A673 (cell line): Measurements from ENCODE around the gene PTX4.

ENCODE experiments used
- EZH2 ChIP-seq: fragments of 200-600 bp; sonication (generic); IDR thresholded peaks from 2 replicates; pipeline ENCODE4 v1.6.1; 2017; ENCODE audit warnings: borderline replicate concordance, low read depth, mild to moderate bottlenecking, mixed read lengths, antibody characterized with exemption, low read length; ENCODE audit not compliant: poor library complexity, severe bottlenecking
- TF ChIP-seq, protein P1 (sequence below): fragments of 300-800, 200-600 bp; sonication (generic); conservative IDR thresholded peaks from 2 replicates; pipeline ENCODE4 v1.5.1; 2017; ENCODE audit warnings: low read depth, mild to moderate bottlenecking, antibody characterized with exemption, low read length, moderate library complexity, mixed read lengths

DNA sequence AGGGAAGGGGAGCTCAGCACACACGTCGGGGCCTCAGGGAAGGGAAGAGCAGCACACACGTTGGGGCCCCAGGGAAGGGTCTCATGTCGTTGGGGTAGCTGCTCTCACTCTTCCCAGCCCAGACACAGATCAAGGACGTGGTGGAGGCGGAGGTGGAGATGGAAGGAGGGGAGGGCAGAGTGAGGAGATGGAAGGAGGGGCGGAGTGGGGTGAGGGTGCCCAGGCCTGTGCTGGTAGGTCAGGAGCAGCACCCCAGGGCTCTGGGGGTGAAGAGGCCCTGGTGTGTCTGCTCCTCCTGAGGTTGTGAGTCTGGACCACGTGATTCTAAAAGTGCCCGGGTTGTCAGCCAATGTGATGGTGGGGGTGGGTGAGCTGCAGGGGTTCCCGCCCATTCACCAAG lies 28.8 kb downstream of the PTX4 start:
- TF ChIP-seq, protein P1, sequence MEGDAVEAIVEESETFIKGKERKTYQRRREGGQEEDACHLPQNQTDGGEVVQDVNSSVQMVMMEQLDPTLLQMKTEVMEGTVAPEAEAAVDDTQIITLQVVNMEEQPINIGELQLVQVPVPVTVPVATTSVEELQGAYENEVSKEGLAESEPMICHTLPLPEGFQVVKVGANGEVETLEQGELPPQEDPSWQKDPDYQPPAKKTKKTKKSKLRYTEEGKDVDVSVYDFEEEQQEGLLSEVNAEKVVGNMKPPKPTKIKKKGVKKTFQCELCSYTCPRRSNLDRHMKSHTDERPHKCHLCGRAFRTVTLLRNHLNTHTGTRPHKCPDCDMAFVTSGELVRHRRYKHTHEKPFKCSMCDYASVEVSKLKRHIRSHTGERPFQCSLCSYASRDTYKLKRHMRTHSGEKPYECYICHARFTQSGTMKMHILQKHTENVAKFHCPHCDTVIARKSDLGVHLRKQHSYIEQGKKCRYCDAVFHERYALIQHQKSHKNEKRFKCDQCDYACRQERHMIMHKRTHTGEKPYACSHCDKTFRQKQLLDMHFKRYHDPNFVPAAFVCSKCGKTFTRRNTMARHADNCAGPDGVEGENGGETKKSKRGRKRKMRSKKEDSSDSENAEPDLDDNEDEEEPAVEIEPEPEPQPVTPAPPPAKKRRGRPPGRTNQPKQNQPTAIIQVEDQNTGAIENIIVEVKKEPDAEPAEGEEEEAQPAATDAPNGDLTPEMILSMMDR = no peak
- TF ChIP-seq EZH2 = no peak
